Neural crest cell (in vitro differentiated cells): ENCODE measurements around the gene PFN2. TPM values are rescaled to one million over a fixed set of nuclear protein-coding genes. Genes with fewer than 3 reads are reported as not detected.

ENCODE experiments used
- DNase-seq: peaks from one replicate; pipeline ENCODE4 v3.0.0; 2021; ENCODE audit warnings: low read depth, mixed read lengths, low spot score
- H3K27ac Mint-ChIP-seq: one replicate; pipeline ENCODE4 v1.8.0; 2021; ENCODE audit warnings: mild to moderate bottlenecking, mixed read lengths; ENCODE audit not compliant: unreplicated experiment
- H3K27me3 Mint-ChIP-seq: 2 replicates; pipeline ENCODE4 v1.8.0; 2021; ENCODE audit warnings: low read depth, mild to moderate bottlenecking, mixed read lengths
- H3K36me3 Mint-ChIP-seq: 2 replicates; pipeline ENCODE4 v1.8.0; 2021; ENCODE audit warnings: low read depth, mild to moderate bottlenecking, mixed read lengths
- H3K4me1 Mint-ChIP-seq: 2 replicates; pipeline ENCODE4 v1.8.0; 2021; ENCODE audit warnings: mixed read lengths
- H3K4me3 Mint-ChIP-seq: one replicate; pipeline ENCODE4 v1.8.0; 2021; ENCODE audit warnings: mild to moderate bottlenecking, mixed read lengths
- H3K9me3 Mint-ChIP-seq: 2 replicates; pipeline ENCODE4 v1.8.0; 2021; ENCODE audit warnings: mixed read lengths
- total RNA-seq: library from RNA; stranded (reverse); gene quantifications from 2 replicates; pipeline ENCODE4 v1.2.1, GENCODE V29; 2021
- TF ChIP-seq, protein P1 (sequence below): fragments of 200-600 bp; sonication (generic); conservative IDR thresholded peaks from 2 replicates; pipeline ENCODE4 v1.5.0; 2021; ENCODE audit warnings: antibody characterized with exemption, mild to moderate bottlenecking

PFN2 gene
- total RNA-seq, 1 donor from 2014 or later = 277 TPM

DNA sequence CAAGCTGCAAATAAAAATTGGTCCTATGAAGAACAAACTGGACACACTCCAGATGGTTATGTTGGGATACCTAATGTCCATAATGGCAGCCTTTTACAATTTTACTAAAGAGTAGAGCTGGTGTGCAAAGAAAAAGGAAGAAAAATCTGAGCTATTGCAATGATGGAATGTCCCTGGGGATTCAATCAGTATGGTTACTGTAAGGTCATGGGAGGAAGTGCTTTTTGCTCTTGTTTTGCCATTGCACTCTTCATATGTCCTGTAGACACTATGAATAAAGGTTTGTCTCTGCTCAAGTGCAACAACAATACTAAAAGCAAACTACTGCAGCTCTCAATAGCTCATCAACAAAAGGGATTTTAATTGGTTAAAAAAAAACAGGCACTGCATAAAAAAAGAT is 5.4 kb downstream of the PFN2 start:
- Mint-ChIP-seq H3K36me3 (peaks cover 15% of the 10 kb centered on the region), H3K9me3 (no peaks in the 10 kb centered on the region), H3K27me3 (peaks cover 2% of the 10 kb centered on the region), H3K27ac (no peak overlapping the region), H3K4me1 (peaks cover 49% of the 10 kb centered on the region), H3K4me3 (peak overlapping the region; percentile 28)
- TF ChIP-seq, protein P1, sequence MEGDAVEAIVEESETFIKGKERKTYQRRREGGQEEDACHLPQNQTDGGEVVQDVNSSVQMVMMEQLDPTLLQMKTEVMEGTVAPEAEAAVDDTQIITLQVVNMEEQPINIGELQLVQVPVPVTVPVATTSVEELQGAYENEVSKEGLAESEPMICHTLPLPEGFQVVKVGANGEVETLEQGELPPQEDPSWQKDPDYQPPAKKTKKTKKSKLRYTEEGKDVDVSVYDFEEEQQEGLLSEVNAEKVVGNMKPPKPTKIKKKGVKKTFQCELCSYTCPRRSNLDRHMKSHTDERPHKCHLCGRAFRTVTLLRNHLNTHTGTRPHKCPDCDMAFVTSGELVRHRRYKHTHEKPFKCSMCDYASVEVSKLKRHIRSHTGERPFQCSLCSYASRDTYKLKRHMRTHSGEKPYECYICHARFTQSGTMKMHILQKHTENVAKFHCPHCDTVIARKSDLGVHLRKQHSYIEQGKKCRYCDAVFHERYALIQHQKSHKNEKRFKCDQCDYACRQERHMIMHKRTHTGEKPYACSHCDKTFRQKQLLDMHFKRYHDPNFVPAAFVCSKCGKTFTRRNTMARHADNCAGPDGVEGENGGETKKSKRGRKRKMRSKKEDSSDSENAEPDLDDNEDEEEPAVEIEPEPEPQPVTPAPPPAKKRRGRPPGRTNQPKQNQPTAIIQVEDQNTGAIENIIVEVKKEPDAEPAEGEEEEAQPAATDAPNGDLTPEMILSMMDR = no peak
- DNase-seq = no peak

DNA sequence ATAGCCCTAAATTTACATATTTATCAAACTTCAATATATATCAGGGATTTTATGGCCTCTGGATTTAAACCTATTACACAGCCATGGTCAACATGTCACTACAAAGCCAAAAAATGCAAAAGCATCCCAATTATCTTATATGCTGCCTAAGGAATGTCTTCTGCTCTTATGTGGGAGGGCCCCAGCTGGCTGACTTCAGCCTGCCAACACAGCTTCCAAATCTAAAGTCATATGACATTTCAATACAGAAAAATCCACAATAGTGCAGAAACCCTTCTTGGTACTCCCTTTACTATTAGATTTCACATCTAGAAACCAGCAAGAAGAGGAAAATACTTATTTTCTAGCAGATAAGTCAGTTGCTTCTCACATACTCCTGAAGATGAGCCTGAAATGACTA is 6.4 kb downstream of the PFN2 start:
- H3K4me1 Mint-ChIP-seq = peaks cover 49% of the 10 kb centered on the region
- TF ChIP-seq, protein P1 = no peak
- H3K9me3 Mint-ChIP-seq = no peaks in the 10 kb centered on the region
- no peaks in the 10 kb centered on the region for H3K27me3 Mint-ChIP-seq
- no peak for DNase-seq
- H3K4me3 Mint-ChIP-seq = peak overlapping the region; percentile 20
- peaks cover 12% of the 10 kb centered on the region for H3K36me3 Mint-ChIP-seq
- H3K27ac Mint-ChIP-seq = no peak overlapping the region

DNA sequence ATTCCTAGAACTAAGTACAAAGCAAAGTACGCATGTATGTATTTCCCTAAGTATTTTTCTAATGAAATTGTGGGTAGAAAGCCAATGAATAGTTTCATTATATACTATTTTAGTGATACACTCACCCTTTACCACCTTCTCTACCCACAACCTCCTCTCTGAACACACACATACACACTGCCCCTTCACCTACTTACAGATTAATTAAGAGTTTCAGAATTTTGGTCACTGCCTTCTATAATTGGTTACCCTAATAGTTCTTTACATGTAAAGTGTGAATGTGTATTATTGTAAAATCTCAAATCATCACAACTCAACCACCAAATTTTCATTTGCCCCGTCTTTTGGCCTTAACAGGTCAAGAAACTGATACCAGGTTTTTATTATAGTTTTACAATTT is 7.2 kb downstream of the PFN2 start:
- peaks cover 12% of the 10 kb centered on the region for H3K36me3 Mint-ChIP-seq
- H3K27me3 Mint-ChIP-seq = no peaks in the 10 kb centered on the region
- no peak overlapping the region for H3K4me3 Mint-ChIP-seq
- peaks cover 44% of the 10 kb centered on the region for H3K4me1 Mint-ChIP-seq
- DNase-seq = no peak
- H3K27ac Mint-ChIP-seq = no peak overlapping the region
- no peaks in the 10 kb centered on the region for H3K9me3 Mint-ChIP-seq
- TF ChIP-seq, protein P1 = no peak

DNA sequence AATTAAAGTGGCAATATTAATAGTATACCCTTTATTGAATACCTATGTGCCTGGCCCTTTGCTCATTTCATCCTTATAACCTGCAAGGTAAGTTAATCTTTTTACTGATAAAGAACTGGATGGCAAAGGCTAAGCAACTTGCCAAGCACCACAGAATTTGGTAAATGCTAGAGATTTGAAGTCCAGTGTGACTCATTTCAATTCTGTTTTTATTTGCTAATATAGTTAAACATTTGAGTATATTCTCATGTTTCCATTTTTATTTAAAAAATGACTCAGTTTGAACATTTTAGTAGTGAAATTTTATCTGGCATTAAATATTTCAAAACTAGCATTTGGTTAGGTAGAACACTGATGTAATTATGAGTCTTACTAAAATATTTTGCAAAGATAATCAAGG is 11.3 kb downstream of the PFN2 start:
- H3K36me3 Mint-ChIP-seq = peaks cover 10% of the 10 kb centered on the region

DNA sequence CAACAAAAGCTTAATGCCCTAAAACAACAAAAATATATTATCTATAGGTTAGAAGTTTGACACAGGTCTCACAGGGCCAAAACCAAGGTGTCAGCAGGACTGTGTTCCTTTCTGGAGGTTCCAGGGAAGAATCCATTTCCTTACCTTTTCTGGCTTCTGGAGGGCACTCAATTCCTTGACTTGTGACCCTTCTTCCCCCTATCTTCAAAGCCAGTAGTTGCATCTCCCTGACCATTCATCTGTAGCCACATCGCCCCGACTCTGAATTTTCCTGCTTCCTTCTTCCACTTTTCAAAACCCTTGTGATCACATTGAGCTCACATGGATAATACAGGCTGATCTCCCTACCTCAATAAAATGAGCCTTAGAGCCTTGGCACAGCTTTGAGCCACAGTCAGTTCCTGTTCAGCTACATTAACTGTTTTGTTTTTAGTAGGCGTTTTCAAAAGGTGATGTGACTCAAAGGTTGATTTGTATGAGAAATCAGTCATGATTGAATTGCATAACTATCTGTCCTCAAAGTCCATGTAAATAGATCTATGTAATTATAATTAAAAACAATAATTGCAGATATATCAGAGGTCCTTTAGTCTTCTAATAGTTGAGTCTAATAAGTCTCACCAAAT is 12.4 kb downstream of the PFN2 start:
- H3K27ac Mint-ChIP-seq = no peak overlapping the region
- TF ChIP-seq, protein P1 = no peak
- peaks cover 13% of the 10 kb centered on the region for H3K36me3 Mint-ChIP-seq
- peaks cover 24% of the 10 kb centered on the region for H3K4me1 Mint-ChIP-seq
- no peak for DNase-seq
- no peaks in the 10 kb centered on the region for H3K9me3 Mint-ChIP-seq
- no peak overlapping the region for H3K4me3 Mint-ChIP-seq
- H3K27me3 Mint-ChIP-seq = no peaks in the 10 kb centered on the region

More for the DNA sequence above, 11.3 kb downstream of the PFN2 start:
- Mint-ChIP-seq H3K4me3 (no peak overlapping the region), H3K9me3 (no peaks in the 10 kb centered on the region), H3K4me1 (peaks cover 27% of the 10 kb centered on the region), H3K27ac (no peak overlapping the region), H3K27me3 (no peaks in the 10 kb centered on the region)
- TF ChIP-seq, protein P1 = no peak
- DNase-seq = no peak
